Endothelial cell of umbilical vein (primary cell): ENCODE measurements around the gene WEE2.

Experiments
- CTCF ChIP-seq, 2 donors: IDR thresholded peaks; 1 replicate in 1 of 2; 2 replicates in 1 of 2; pipeline ENCODE4 v1.5.1; 2011; ENCODE audit warnings: low read length in 2 of 2, mild to moderate bottlenecking in 2 of 2, moderate library complexity in 2 of 2, control low read depth in 1 of 2, inconsistent platforms in 1 of 2, low read depth in 1 of 2; ENCODE audit not compliant: insufficient read depth in 1 of 2; ENCODE audit errors: extremely low read depth in 1 of 2
- MAX ChIP-seq: IDR thresholded peaks from 2 replicates; pipeline ENCODE4 v1.6.1; 2011; ENCODE audit not compliant: insufficient read depth, insufficient read length

- TF ChIP-seq CTCF (IDR thresholded peaks at IDR 0.05; ENCODE audit: extremely low read depth in 1 of 2, insufficient read depth in 1 of 2, low read depth in 1 of 2, low read length in 2 of 2) = no peak
- no peak for TF ChIP-seq MAX
Observed at GRCh38 chr7:141697211-141697871, 10.8 kb upstream of the WEE2 start.
